AG04450 (cell line): ENCODE measurements around the gene SLC6A16. TPM values are rescaled to one million over a fixed set of nuclear protein-coding genes. Genes with fewer than 3 reads are reported as not detected.

Source experiments
- CTCF ChIA-PET: fragments of 300-600, 350-600 bp; formaldehyde crosslinking; extraction: SDS; loops from one replicate; lab custom pipeline; 2022; ENCODE audit warnings: antibody characterized with exemption, inconsistent platforms; lab: Charles Lee
- POLR2A ChIA-PET: fragments of 350-600 bp; formaldehyde crosslinking; extraction: SDS; loops from one replicate; lab custom pipeline; 2021; ENCODE audit warnings: antibody characterized with exemption, inconsistent platforms; lab: Yijun Ruan, JAX
- DNase-seq: peaks from one replicate; pipeline ENCODE4 v3.0.0-alpha.2; 2011; ENCODE audit warnings: low read depth, low spot score
- H3K27ac ChIP-seq: one replicate; pipeline ENCODE4 v1.5.1; 2012; ENCODE audit warnings: low read depth, low read length, control low read depth
- H3K27me3 ChIP-seq: one replicate; pipeline ENCODE4 v1.6.0; 2012; ENCODE audit warnings: low read length; ENCODE audit not compliant: control insufficient read depth, insufficient read depth
- H3K4me3 ChIP-seq: 2 replicates; pipeline ENCODE4 v1.5.1; 2011; ENCODE audit warnings: mild to moderate bottlenecking, low read depth, low read length, control low read depth
- H3K9me3 ChIP-seq: 2 replicates; pipeline ENCODE4 v1.5.1; 2012; ENCODE audit warnings: low read length; ENCODE audit not compliant: control insufficient read depth, insufficient read depth
- CTCF ChIP-seq: IDR thresholded peaks from 2 replicates; pipeline ENCODE4 v1.5.1; 2011; ENCODE audit warnings: low read depth, low read length, control low read depth, inconsistent platforms
- polyA plus RNA-seq: library from polyadenylated mRNA; depleted of rRNA; stranded (reverse); fragments of >200 nt; gene quantifications from 2 replicates; pipeline ENCODE4 v1.2.3, GENCODE V29; 2011

Gene SLC6A16
- polyA plus RNA-seq, 1 experiment, result 1.6 TPM

- Histone ChIP-seq H3K9me3 (no peaks in the 10 kb centered on the region; the same call in 1 of the 2 replicates), H3K4me3 (no peak overlapping the region), H3K27ac (no peak overlapping the region), H3K27me3 (no peaks in the 10 kb centered on the region)
- ChIA-PET CTCF (no interaction called here), POLR2A (no interaction called here)
- no peak for TF ChIP-seq CTCF
- DNase-seq, result no peak
These were observed 30.9 kb upstream of the SLC6A16 start for GRCh38 chr19:49355909-49356353.

GRCh38 chr19:49349567-49349966, 24.6 kb upstream of the SLC6A16 start:
- H3K27ac ChIP-seq, result no peak overlapping the region
- TF ChIP-seq CTCF, result no peak
- POLR2A ChIA-PET, result no interaction called here
- CTCF ChIA-PET, result no interaction called here
- H3K4me3 ChIP-seq, result no peak overlapping the region
- no peaks in the 10 kb centered on the region for H3K9me3 ChIP-seq
- no peaks in the 10 kb centered on the region for H3K27me3 ChIP-seq
- no peak for DNase-seq

GRCh38 chr19:49348305-49349189, 23.6 kb upstream of the SLC6A16 start:
- DNase-seq, result no peak
- Histone ChIP-seq H3K9me3 (no peaks in the 10 kb centered on the region), H3K27me3 (no peaks in the 10 kb centered on the region), H3K4me3 (no peak overlapping the region), H3K27ac (no peak overlapping the region)
- ChIA-PET CTCF (no interaction called here), POLR2A (interaction anchor here (0.5 kb wide), 1 partner anchor 13 kb away, joined by 4 read pairs; the partner anchor contains the start of gene CD37)
- no peak for TF ChIP-seq CTCF

GRCh38 chr19:49347835-49348234, 22.8 kb upstream of the SLC6A16 start:
- Histone ChIP-seq H3K27ac (no peak overlapping the region), H3K4me3 (no peak overlapping the region), H3K27me3 (no peaks in the 10 kb centered on the region), H3K9me3 (no peaks in the 10 kb centered on the region)
- ChIA-PET POLR2A (interaction anchor here (1.0 kb wide), 1 partner anchor 109 kb away, joined by 5 read pairs; no protein-coding TSS in a partner anchor), CTCF (no interaction called here)
- no peak for DNase-seq
- TF ChIP-seq CTCF, result peak; percentile 35

- POLR2A ChIA-PET, result interaction anchor here (1.0 kb wide), 1 partner anchor 110 kb away, joined by 5 read pairs; no protein-coding TSS in a partner anchor
- DNase-seq, result no peak
- Histone ChIP-seq H3K27me3 (no peaks in the 10 kb centered on the region), H3K27ac (no peak overlapping the region), H3K9me3 (no peaks in the 10 kb centered on the region; the same call in 1 of the 2 replicates), H3K4me3 (no peak overlapping the region)
- no peak for TF ChIP-seq CTCF
- CTCF ChIA-PET, result no interaction called here
These were observed 22.2 kb upstream of the SLC6A16 start for GRCh38 chr19:49347191-49347590.
